DMS153 treated with DMSO at 0.1 percent for 48 hours (cell line): Measurements from ENCODE around the gene MFSD2A.
"Not testable (repeated sequence)": the region's sequence is repeated elsewhere in the genome, so short reads cannot be mapped to it uniquely, and the experiment has no call there.

Experiments
- DNase-seq: peaks from one replicate; lab custom pipeline; 2025; ENCODE audit not compliant: unreplicated experiment; lab: John Stamatoyannopoulos, UW

The MFSD2A gene

GRCh38 chr1:39954870-39955546, at the start of gene MFSD2A:
Gene MFSD2A (plus strand): TSS chr1:39955145. CDS start chr1:39955293, 148 bp downstream.
- peak; percentile 100 for DNase-seq

DNA sequence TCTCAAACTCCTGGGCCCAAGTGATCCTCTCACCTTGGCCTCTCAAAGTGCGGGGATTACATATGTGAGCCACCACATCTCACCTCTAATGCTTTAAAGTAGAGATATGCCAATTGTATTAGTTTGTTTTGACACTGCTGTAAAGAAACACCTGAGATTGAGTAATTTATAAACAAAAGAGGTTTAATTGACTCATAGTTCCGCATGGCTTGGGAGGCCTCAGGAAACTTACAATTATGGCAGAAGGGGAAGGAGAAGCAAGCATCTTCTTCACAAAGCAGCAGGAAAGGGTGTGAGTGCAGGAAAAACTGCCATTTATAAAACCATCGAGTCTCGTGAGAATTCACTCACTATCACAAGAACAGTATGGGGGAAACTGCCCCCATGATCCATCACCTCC, 49.8 kb upstream of the MFSD2A start:
- no peak for DNase-seq

DNA sequence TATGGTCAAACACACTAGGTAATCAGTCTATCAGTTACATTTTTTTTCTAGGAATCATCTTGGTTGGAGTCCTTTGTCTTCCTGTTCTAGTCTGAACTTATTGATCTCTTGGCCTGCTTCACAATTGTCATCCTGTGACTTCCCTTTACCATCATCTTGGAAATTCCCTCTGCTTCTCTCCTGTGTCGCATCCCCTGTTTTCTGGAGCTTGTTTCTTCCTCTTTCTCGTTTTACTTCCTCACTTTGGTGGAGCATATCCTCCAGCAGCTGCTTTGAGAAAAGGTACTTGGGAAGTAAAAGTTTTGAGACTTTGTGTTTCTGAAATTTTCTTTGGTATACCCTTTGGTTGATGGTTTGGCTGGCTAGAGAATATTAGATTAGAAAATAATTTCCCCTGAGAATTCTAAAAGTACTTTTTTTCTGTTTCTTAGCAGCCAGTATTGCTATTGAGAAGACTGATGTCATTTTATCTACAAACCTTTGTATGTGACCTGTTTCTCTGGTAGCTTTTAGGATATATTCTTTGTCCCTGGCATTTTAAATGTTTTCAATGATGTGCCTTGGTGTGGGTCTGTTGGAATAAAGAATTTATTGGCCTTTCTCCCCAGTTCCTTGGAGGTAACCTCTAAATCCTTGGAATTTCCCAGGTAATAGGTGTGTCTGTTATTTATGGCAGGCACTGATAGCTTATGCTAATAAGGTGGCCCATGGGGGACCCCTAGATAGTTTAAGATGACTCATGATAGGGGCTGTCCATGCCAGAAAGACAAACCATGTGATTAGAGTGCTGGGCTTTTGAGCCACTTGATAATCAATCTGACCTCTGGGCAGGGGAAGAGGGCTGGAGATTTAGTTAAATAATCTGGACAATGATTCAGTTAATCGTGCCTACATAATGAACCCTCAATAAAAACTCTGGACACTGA, 47.2 kb upstream of the MFSD2A start:
- no peak for DNase-seq

- DNase-seq, result no peak
Measured at GRCh38 chr1:39908534-39908933, 46.4 kb upstream of the MFSD2A start.

DNA sequence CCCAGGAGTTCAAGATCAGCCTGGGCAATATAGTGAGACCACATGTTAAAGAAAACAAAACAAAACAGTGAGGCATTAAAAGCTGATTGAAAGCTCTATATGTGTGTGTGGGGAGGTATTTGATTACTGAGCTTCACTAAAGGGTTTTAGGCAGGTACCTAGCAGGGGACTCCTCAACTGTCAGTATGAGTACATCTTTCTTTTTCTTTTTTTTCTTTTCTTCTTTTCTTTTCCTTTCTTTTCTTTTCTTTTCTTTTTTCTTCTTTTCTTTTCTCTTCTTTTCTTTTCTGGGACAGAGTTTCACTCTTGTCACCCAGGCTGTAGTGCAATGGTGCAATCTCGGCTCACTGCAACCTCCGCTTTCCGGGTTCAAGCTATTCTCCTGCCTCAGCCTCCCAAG, 44.7 kb upstream of the MFSD2A start:
- DNase-seq, result no peak

DNA sequence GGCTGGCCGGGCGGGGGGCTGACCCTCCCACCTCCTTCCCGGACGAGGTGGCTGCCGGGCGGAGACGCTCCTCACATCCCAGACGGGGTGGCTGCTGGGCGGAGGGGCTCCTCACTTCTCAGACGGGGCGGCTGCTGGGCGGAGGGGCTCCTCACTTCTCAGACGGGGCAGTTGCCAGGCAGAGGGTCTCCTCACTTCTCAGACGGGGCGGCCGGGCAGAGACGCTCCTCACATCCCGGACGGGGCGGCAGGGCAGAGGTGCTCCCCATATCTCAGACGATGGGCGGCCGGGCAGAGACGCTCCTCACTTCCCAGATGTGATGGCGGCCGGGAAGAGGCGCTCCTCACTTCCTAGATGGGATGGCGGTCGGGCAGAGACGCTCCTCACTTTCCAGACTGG, 41.8 kb upstream of the MFSD2A start:
- not testable (repeated sequence) for DNase-seq

- DNase-seq, result no peak
Measured at GRCh38 chr1:39915499-39916129, 39.3 kb upstream of the MFSD2A start.

DNA sequence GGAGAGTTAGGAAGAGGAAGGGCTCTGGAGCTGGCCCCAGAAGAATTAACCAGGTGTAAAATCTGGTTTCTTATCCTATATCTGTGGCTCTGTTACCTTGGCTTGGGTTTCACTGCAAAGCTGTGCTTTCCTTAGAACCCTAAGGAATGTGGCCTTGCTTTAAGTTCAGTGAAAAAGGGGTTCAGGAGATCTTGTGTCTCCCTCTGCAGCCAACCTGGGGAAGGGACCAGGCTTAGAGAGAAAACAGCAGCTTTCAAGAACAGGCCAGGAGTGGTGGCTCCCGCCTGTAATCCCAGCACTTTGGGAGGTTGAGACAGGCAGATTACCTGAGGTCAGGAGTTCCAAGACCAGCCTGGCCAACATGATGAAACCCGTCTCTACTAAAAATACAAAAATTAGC, 37.1 kb upstream of the MFSD2A start:
- no peak for DNase-seq

DNA sequence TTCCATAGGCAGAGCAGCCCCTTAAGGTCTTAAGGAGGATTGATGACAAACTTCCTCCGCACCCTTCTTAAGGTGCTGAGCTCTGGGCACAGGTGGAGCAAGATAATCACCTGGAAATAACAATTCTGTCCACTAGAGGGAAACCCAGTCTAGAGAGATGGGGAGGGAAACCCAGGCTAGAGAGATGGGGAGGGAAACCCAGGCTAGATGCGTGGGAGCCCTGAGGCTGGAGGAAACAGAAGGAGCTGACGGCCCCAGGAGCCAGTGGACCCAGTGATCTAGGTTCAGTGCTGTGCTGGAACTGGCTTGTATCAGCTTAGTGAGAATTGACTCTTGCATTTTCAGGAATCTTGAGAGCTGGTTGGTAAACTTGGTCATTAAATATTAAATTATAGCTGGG, 35.4 kb upstream of the MFSD2A start:
- peak; percentile 99 for DNase-seq

- DNase-seq, result peak; percentile 62
Measured at GRCh38 chr1:39922251-39922688, 32.7 kb upstream of the MFSD2A start.

DNA sequence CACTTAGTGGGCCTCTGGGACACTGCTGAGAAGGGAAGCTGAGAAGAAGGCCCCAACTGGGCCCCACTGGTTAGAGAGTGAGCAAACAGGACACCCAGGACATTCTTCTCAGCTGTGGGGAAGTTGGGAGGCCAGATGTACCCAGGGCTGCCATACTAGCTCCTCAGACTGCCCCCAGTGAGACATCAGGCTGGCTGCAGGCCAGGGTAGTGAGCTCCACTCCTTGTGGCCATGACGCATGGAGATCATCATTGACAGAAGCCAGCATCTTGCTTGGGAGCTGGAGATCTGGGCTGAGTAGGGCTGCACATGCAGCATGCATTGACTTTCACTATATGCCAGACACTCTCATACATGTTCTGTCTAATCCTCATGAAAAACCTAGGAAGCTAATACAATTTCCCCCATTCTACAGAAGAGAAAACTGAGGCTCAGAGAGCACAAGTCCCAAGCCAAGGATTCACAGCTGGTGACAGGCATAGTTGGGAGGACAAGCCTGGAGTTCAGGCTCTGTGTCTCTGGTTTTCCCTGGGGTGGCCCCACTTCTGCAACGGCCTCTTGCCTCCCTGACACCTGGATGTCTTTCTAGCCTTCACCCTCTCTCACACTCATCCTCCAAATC, 29.1 kb upstream of the MFSD2A start:
- DNase-seq, result no peak

DNA sequence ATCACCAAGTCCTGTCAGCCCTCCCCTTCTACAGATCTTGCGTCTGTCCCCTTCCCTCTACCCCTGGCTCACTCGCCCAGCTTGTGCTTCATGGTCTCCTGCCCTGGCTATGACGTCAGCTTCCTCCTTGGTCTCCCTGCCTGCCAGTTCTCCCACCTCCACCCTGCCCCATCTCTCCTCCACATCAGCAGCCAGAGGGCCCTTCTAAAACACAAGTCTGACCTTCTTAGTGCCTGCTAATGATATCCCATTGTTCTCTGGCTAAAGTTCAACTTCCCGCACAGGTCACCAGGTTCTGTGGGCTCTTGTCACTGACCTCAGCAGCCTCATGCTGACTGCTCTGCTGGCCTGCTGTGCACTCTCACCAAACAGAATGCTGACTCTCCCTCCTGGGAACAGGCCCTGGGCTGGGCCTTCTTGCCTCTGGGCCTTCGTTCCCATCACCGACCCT, 28.6 kb upstream of the MFSD2A start:
- DNase-seq, result no peak

- DNase-seq, result no peak
Measured at GRCh38 chr1:39926820-39927219, 28.1 kb upstream of the MFSD2A start.

DNA sequence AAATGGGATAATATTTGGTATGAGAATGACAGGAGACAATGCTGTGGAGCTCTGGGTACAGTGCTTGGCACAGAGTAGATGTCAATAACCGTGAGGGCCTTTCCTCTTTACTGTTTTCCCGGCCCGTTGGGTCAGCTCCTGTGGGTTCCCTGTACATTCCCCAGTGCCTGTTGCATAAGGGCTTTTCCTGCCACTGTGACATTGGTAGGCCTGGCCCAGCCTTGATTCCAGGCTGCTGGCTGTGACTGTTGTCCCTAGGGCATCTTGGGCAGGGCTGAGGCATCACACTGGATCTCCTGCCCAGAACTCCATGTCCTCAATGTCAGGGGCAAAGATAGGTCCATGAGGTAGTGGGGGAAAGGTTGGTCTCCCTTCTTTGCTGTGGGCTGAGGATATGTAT, 27.4 kb upstream of the MFSD2A start:
- DNase-seq, result no peak

GRCh38 chr1:39928809-39929587, 25.9 kb upstream of the MFSD2A start:
- no peak for DNase-seq

DNA sequence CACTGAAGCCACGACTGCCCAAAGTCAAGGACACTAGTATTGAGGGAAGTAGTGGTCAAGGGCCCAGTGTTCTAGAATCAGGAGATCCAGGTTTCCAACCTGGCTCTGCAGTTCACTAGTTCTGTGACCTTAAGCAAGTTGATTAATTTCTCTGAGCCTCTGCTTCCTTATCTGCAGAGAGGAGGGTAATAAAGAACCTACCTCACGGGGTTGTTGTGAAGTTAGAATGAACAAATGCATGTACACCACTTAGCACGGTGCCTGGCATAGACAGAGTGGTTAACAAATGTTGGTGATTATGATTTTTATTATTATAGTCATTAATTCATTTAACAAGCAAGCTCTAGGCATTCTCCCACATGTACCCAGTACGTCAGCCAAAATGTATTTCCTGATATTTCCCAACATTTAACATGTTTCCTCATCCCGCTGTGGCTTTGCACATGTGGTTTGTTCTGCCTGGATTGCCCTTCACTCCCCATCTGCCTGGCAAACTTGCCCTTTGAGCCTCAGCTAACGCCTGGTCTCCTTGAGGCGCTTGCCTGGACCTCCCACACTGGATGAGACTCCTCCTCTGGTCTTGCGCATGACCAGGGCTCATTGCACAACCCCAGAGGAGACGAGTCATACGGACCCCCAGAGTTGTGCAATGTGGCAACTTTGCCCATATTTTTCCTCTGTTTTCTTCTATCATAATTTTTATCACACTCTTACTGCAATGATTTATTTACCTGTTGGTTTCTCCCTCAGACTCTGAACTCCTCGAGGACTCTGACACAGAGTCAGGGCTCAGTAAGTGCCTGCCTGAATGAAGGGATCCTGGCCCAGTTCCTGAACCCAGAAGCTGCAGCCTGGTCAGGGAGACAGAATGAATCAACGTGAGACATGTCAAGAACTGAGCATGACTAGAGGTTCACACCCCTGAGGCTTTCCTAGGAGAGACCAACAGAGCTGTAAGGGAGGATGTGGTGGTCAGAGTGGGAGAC, 20.7 kb upstream of the MFSD2A start:
- no peak for DNase-seq

GRCh38 chr1:39936724-39937491, 18.0 kb upstream of the MFSD2A start:
- DNase-seq, result no peak

GRCh38 chr1:39938856-39939255, 16.1 kb upstream of the MFSD2A start:
- no peak for DNase-seq

- DNase-seq, result no peak
Measured at GRCh38 chr1:39940253-39940652, 14.7 kb upstream of the MFSD2A start.
